Neural cell (in vitro differentiated cells): Measurements from ENCODE around the gene DAP. TPM values are rescaled to one million over a fixed set of nuclear protein-coding genes. Genes with fewer than 3 reads are reported as not detected.
"Not testable (repeated sequence)": the region's sequence is repeated elsewhere in the genome, so short reads cannot be mapped to it uniquely, and the experiment has no call there.

ENCODE experiments used
- H2AFZ ChIP-seq: fragments of 200-600, 300-800 bp; sonication (generic), shearing (Covaris generic); 2 replicates; pipeline ENCODE4 v1.6.0; 2014; ENCODE audit warnings: low read depth, mild to moderate bottlenecking, antibody characterized with exemption, low read length, moderate library complexity
- H3F3A ChIP-seq: fragments of 200-600 bp; shearing (Covaris generic); 2 replicates; pipeline ENCODE4 v1.6.1; 2016; ENCODE audit warnings: mild to moderate bottlenecking, moderate library complexity, mixed read lengths, antibody characterized with exemption, low read length; ENCODE audit not compliant: insufficient read depth, poor library complexity, severe bottlenecking
- H3K27ac ChIP-seq: fragments of 200-600, 300-800 bp; sonication (generic), shearing (Covaris generic); 2 replicates; pipeline ENCODE4 v1.5.1; 2014; ENCODE audit warnings: mild to moderate bottlenecking, low read length, moderate library complexity
- H3K27me3 ChIP-seq: fragments of 300-800, 200-600 bp; sonication (generic), shearing (Covaris generic); 2 replicates; pipeline ENCODE4 v1.6.0; 2014; ENCODE audit warnings: mild to moderate bottlenecking, low read depth, low read length, moderate library complexity; ENCODE audit not compliant: insufficient read depth
- H3K36me3 ChIP-seq: fragments of 300-800, 200-600 bp; sonication (generic), shearing (Covaris generic); 2 replicates; pipeline ENCODE4 v1.5.1; 2014; ENCODE audit warnings: mild to moderate bottlenecking, antibody characterized with exemption, low read length, moderate library complexity; ENCODE audit not compliant: insufficient read depth
- H3K4me2 ChIP-seq: fragments of 300-800, 200-600 bp; sonication (generic), shearing (Covaris generic); 2 replicates; pipeline ENCODE4 v1.6.0; 2014; ENCODE audit warnings: mild to moderate bottlenecking, low read length
- H3K4me3 ChIP-seq: fragments of 300-800, 200-600 bp; sonication (generic), shearing (Covaris generic); 2 replicates; pipeline ENCODE4 v1.5.1; 2014; ENCODE audit warnings: mild to moderate bottlenecking, low read length, moderate library complexity
- H3K79me2 ChIP-seq: fragments of 200-600 bp; shearing (Covaris generic); replicated peaks from 2 replicates; pipeline ENCODE4 v1.6.0; 2014; ENCODE audit warnings: mild to moderate bottlenecking, low read length, moderate library complexity; ENCODE audit not compliant: insufficient read depth
- H3K9ac ChIP-seq: fragments of 300-800, 200-600 bp; sonication (generic), shearing (Covaris generic); 2 replicates; pipeline ENCODE4 v1.6.1; 2016; ENCODE audit warnings: mild to moderate bottlenecking, low read length, mixed read lengths
- H3K9me2 ChIP-seq: fragments of 200-600 bp; shearing (Covaris generic); 2 replicates; pipeline ENCODE4 v1.6.1; 2016; ENCODE audit warnings: mild to moderate bottlenecking, low read length, mixed read lengths; ENCODE audit not compliant: insufficient read depth
- H3K9me3 ChIP-seq: fragments of 200-600, 300-800 bp; sonication (generic), shearing (Covaris generic); 2 replicates; pipeline ENCODE4 v1.6.1; 2016; ENCODE audit warnings: mild to moderate bottlenecking, mixed run types, low read length, moderate library complexity, mixed read lengths
- H4K20me1 ChIP-seq: fragments of 200-600 bp; shearing (Covaris generic); 2 replicates; pipeline ENCODE4 v1.6.1; 2016; ENCODE audit warnings: mild to moderate bottlenecking, mixed run types; ENCODE audit not compliant: insufficient read depth
- CTCF ChIP-seq: fragments of 450-650 bp; IDR thresholded peaks from 2 replicates; pipeline ENCODE4 v1.5.1; 2014; ENCODE audit warnings: antibody characterized with exemption, mild to moderate bottlenecking, moderate library complexity; ENCODE audit not compliant: poor library complexity, severe bottlenecking
- EP300 ChIP-seq: fragments of 450-650 bp; conservative IDR thresholded peaks from 2 replicates; pipeline ENCODE4 v1.6.1; 2014; ENCODE audit warnings: antibody characterized with exemption, mild to moderate bottlenecking, moderate library complexity; ENCODE audit not compliant: poor library complexity, severe bottlenecking
- EZH2 ChIP-seq: fragments of 200-600, 300-800 bp; shearing (Covaris generic), sonication (generic); IDR thresholded peaks from 2 replicates; pipeline ENCODE4 v1.6.1; 2014; ENCODE audit warnings: antibody characterized with exemption, low read length, borderline replicate concordance, mild to moderate bottlenecking; ENCODE audit not compliant: insufficient read depth, poor library complexity, severe bottlenecking
- MXI1 ChIP-seq: fragments of 450-650 bp; conservative IDR thresholded peaks from 2 replicates; pipeline ENCODE4 v1.6.1; 2014; ENCODE audit warnings: antibody characterized with exemption, mild to moderate bottlenecking; ENCODE audit not compliant: poor library complexity, severe bottlenecking
- POLR2AphosphoS5 ChIP-seq: IDR thresholded peaks from 2 replicates; pipeline ENCODE4 v1.6.1; 2012
- RAD21 ChIP-seq: fragments of 450-650 bp; conservative IDR thresholded peaks from 2 replicates; pipeline ENCODE4 v1.6.1; 2014; ENCODE audit warnings: antibody characterized with exemption, mild to moderate bottlenecking, moderate library complexity
- SMC3 ChIP-seq: fragments of 450-650 bp; conservative IDR thresholded peaks from 2 replicates; pipeline ENCODE4 v1.6.1; 2014; ENCODE audit warnings: antibody characterized with exemption, mild to moderate bottlenecking, moderate library complexity; ENCODE audit not compliant: poor library complexity
- TAF1 ChIP-seq: IDR thresholded peaks from 2 replicates; pipeline ENCODE4 v1.6.1; 2012; ENCODE audit warnings: low read depth
- polyA plus RNA-seq: library from polyadenylated mRNA; depleted of rRNA; stranded (reverse); fragments of >200 nt; gene quantifications from 2 replicates; pipeline ENCODE4 v1.2.3, GENCODE V29; 2014
- TF ChIP-seq, protein P1 (sequence below): IDR thresholded peaks from 2 replicates; pipeline ENCODE4 v1.6.1; 2012; ENCODE audit warnings: borderline replicate concordance

Gene DAP
- polyA plus RNA-seq, 1 donor from 2014 or later = 9.3 TPM

GRCh38 chr5:10719965-10720364 lies 41.1 kb downstream of the DAP start:
- no peak overlapping the region for H3K27ac ChIP-seq
- H3K27me3 ChIP-seq = no peaks in the 10 kb centered on the region
- no peaks in the 10 kb centered on the region for H3K79me2 ChIP-seq
- no peaks in the 10 kb centered on the region for H3K9me3 ChIP-seq
- no peak overlapping the region for H3K9ac ChIP-seq
- H3K9me2 ChIP-seq = no peaks in the 10 kb centered on the region
- no peaks in the 10 kb centered on the region for H3F3A ChIP-seq
- H3K4me2 ChIP-seq = no peak overlapping the region
- no peaks in the 10 kb centered on the region for H4K20me1 ChIP-seq
- H3K36me3 ChIP-seq = no peaks in the 10 kb centered on the region
- no peak overlapping the region for H3K4me3 ChIP-seq
- H2AFZ ChIP-seq = no peak overlapping the region
- no peak for TF ChIP-seq POLR2AphosphoS5

DNA sequence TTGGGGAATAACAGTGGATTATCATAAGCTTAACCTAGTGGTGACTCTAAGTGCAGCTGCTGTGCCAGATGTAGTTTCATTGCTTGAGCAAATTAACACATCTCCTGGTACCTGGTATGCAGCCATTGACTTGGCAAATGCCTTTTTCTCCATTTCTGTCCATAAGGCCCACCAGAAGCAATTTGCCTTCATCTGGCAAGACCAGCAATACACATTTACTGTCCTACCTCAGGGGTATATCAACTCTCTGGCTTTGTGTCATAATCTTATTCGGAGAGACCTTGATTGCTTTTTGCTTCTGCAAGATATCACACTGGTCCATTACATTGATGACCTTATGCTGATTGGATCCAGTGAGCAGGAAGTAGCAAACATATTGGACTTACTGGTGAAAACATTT lies 42.4 kb downstream of the DAP start:
- not testable (repeated sequence) for H3K36me3 ChIP-seq

GRCh38 chr5:10716825-10717224 lies 44.2 kb downstream of the DAP start:
- H3F3A ChIP-seq, H3K9me2 ChIP-seq, H3K9me3 ChIP-seq, H2AFZ ChIP-seq, H3K79me2 ChIP-seq, H3K4me2 ChIP-seq, H3K27me3 ChIP-seq, H4K20me1 ChIP-seq, H3K36me3 ChIP-seq, H3K27ac ChIP-seq, H3K9ac ChIP-seq, H3K4me3 ChIP-seq: not testable (repeated sequence)

More for the DNA sequence above, 42.4 kb downstream of the DAP start:
- not testable (repeated sequence) for H3K79me2 ChIP-seq, H4K20me1 ChIP-seq, H3K9ac ChIP-seq, H3K4me3 ChIP-seq, H3K4me2 ChIP-seq, H3K9me2 ChIP-seq, H2AFZ ChIP-seq, H3K27me3 ChIP-seq, H3K27ac ChIP-seq, H3K9me3 ChIP-seq, H3F3A ChIP-seq

DNA sequence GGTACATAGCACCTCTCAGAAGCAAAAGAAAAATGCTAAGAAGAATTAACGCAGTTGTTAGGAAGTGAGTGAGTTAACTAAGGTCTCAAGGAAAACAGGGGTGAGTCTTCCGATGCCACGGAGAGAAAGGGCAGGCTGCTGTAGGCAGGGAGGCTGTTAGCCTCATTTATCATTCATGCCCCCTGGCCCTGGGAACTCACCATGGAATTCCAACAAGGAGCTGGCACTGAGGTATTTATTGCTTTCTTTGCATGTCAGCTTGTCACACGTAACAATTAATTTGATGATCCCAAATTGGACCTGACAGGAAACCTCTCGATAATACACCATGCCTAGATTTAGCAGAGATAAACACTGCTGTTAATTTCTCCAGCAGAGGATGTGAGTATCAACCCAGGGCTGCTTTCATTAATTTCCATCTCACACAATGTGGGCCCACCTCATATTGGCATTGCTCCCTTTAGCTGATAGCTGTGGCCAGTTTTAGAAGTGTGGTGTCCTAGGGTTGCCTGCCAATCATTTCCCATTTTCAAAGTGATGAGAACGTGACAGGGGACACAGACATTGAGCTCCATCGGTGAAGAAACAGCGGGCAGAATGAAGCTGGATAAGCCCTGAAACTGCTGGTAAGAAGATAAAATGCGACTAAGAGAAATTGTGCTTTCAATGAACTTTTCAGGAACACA lies 45.3 kb downstream of the DAP start:
- no peaks in the 10 kb centered on the region for H3K9me3 ChIP-seq
- H3K27ac ChIP-seq = no peak overlapping the region
- H2AFZ ChIP-seq = no peak overlapping the region
- no peak overlapping the region for H3K9ac ChIP-seq
- H3K27me3 ChIP-seq = no peaks in the 10 kb centered on the region
- H3K4me3 ChIP-seq = no peak overlapping the region
- H4K20me1 ChIP-seq = no peaks in the 10 kb centered on the region
- no peaks in the 10 kb centered on the region for H3F3A ChIP-seq
- no peaks in the 10 kb centered on the region for H3K9me2 ChIP-seq
- no peak overlapping the region for H3K4me2 ChIP-seq
- no peaks in the 10 kb centered on the region for H3K36me3 ChIP-seq
- H3K79me2 ChIP-seq = no peaks in the 10 kb centered on the region
- no peak for TF ChIP-seq MXI1
- TF ChIP-seq, protein P1, sequence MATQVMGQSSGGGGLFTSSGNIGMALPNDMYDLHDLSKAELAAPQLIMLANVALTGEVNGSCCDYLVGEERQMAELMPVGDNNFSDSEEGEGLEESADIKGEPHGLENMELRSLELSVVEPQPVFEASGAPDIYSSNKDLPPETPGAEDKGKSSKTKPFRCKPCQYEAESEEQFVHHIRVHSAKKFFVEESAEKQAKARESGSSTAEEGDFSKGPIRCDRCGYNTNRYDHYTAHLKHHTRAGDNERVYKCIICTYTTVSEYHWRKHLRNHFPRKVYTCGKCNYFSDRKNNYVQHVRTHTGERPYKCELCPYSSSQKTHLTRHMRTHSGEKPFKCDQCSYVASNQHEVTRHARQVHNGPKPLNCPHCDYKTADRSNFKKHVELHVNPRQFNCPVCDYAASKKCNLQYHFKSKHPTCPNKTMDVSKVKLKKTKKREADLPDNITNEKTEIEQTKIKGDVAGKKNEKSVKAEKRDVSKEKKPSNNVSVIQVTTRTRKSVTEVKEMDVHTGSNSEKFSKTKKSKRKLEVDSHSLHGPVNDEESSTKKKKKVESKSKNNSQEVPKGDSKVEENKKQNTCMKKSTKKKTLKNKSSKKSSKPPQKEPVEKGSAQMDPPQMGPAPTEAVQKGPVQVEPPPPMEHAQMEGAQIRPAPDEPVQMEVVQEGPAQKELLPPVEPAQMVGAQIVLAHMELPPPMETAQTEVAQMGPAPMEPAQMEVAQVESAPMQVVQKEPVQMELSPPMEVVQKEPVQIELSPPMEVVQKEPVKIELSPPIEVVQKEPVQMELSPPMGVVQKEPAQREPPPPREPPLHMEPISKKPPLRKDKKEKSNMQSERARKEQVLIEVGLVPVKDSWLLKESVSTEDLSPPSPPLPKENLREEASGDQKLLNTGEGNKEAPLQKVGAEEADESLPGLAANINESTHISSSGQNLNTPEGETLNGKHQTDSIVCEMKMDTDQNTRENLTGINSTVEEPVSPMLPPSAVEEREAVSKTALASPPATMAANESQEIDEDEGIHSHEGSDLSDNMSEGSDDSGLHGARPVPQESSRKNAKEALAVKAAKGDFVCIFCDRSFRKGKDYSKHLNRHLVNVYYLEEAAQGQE = no peak
- no peak for TF ChIP-seq EZH2
- no peak for TF ChIP-seq CTCF
- no peak for TF ChIP-seq SMC3
- no peak for TF ChIP-seq POLR2AphosphoS5
- TF ChIP-seq EP300 = no peak
- no peak for TF ChIP-seq RAD21
- no peak for TF ChIP-seq TAF1
